Endothelial cell of umbilical vein (primary cell): ENCODE results near the gene CTLA4. TPM values are rescaled to one million over a fixed set of nuclear protein-coding genes. Genes with fewer than 3 reads are reported as not detected.

ENCODE experiments used
- BruUV-seq: library from RNA; stranded (reverse); fragments of 400-500 nt; replicated peaks from 2 replicates; lab custom pipeline; 2021; lab: Mats Ljungman, UMichigan
- CTCF ChIA-PET: fragments of 300-600, 350-600 bp; sonication (Branson Sonifier 250); formaldehyde crosslinking; loops from one replicate; lab custom pipeline; 2021; ENCODE audit warnings: antibody characterized with exemption, inconsistent platforms; lab: Charles Lee
- POLR2A ChIA-PET: fragments of 300-600, 350-600 bp; sonication (Branson Sonifier 250); formaldehyde crosslinking; loops from one replicate; lab custom pipeline; 2021; ENCODE audit warnings: antibody characterized with exemption, inconsistent platforms; lab: Charles Lee
- DNase-seq: peaks from one replicate; pipeline ENCODE4 v3.0.0-alpha.2; 2011; ENCODE audit warnings: low read depth, low spot score
- FAIRE-seq: peaks from 2 replicates; lab custom pipeline; 2011; peaks lifted over from hg19 to GRCh38; lab: Jason Lieb, UNC
- H2AFZ ChIP-seq: 2 replicates; pipeline ENCODE4 v1.6.0; 2012; ENCODE audit warnings: low read depth, low read length, control low read depth, inconsistent platforms
- H3K27ac ChIP-seq: 2 replicates; pipeline ENCODE4 v1.5.1; 2011; ENCODE audit warnings: low read depth, mild to moderate bottlenecking, control low read depth, low read length, moderate library complexity; ENCODE audit not compliant: insufficient read depth
- H3K27me3 ChIP-seq, 2 experiments: 2 replicates each; pipeline versions ENCODE4 v1.6.0 to v1.6.1; 2011; ENCODE audit warnings: low read length in 2 of 2, mixed read lengths in 1 of 2; ENCODE audit not compliant: control insufficient read depth in 2 of 2, insufficient read depth in 2 of 2
- H3K36me3 ChIP-seq, 2 experiments: 2 replicates in 1 of 2; 3 replicates in 1 of 2; pipeline ENCODE4 v1.5.1; 2011; ENCODE audit warnings: low read length in 2 of 2, mild to moderate bottlenecking in 1 of 2, moderate library complexity in 1 of 2; ENCODE audit not compliant: control insufficient read depth in 2 of 2, insufficient read depth in 2 of 2; ENCODE audit errors: extremely low read depth in 1 of 2
- H3K4me1 ChIP-seq: 3 replicates; pipeline ENCODE4 v1.5.1; 2011; ENCODE audit warnings: mild to moderate bottlenecking, low read length; ENCODE audit not compliant: control insufficient read depth, insufficient read depth; ENCODE audit errors: extremely low read depth
- H3K4me2 ChIP-seq: 2 replicates; pipeline ENCODE4 v1.6.1; 2011; ENCODE audit warnings: low read length, control low read depth, mixed read lengths; ENCODE audit not compliant: insufficient read depth
- H3K4me3 ChIP-seq, 3 experiments: fragments of 200-600 bp in 1 of 3; sonication (generic), shearing (Covaris generic) in 1 of 3; replicated peaks in 1 of 3; 2 replicates each; pipeline ENCODE4 v1.5.1; 2011 to 2016; ENCODE audit warnings: control low read depth in 3 of 3, low read length in 3 of 3, mild to moderate bottlenecking in 2 of 3, inconsistent platforms in 1 of 3, low read depth in 1 of 3, moderate library complexity in 1 of 3; ENCODE audit not compliant: insufficient read depth in 1 of 3
- H3K79me2 ChIP-seq: 2 replicates; pipeline ENCODE4 v1.6.0; 2012; ENCODE audit warnings: low read length, inconsistent platforms; ENCODE audit not compliant: control insufficient read depth, insufficient read depth
- H3K9ac ChIP-seq: replicated peaks from 2 replicates; pipeline ENCODE3; 2011; ENCODE audit warnings: low read length, control low read depth; ENCODE audit not compliant: insufficient read depth; ENCODE audit errors: extremely low read depth
- H3K9me1 ChIP-seq: replicated peaks from 3 replicates; pipeline ENCODE4 v1.6.0; 2011; ENCODE audit warnings: mild to moderate bottlenecking, low read length; ENCODE audit not compliant: control insufficient read depth, insufficient read depth; ENCODE audit errors: extremely low read depth
- H3K9me3 ChIP-seq: replicated peaks from 2 replicates; pipeline ENCODE4 v1.5.1; 2012; ENCODE audit warnings: low read length, inconsistent platforms; ENCODE audit not compliant: control insufficient read depth, insufficient read depth
- H4K20me1 ChIP-seq: replicated peaks from 2 replicates; pipeline ENCODE3; 2011; ENCODE audit warnings: mild to moderate bottlenecking, low read length; ENCODE audit not compliant: control insufficient read depth, insufficient read depth; ENCODE audit errors: extremely low read depth
- EZH2 ChIP-seq: IDR thresholded peaks from 2 replicates; pipeline ENCODE4 v1.6.1; 2012; ENCODE audit warnings: borderline replicate concordance, low read depth, mild to moderate bottlenecking, moderate library complexity, low read length, inconsistent platforms; ENCODE audit not compliant: severe bottlenecking
- FOS ChIP-seq: IDR thresholded peaks from 2 replicates; pipeline ENCODE4 v1.6.1; 2011; ENCODE audit warnings: mild to moderate bottlenecking, low read length, moderate library complexity, borderline replicate concordance; ENCODE audit not compliant: insufficient read depth
- GATA2 ChIP-seq: IDR thresholded peaks from 2 replicates; pipeline ENCODE4 v1.7.0; 2011; ENCODE audit warnings: low read depth, mild to moderate bottlenecking, moderate library complexity, mixed read lengths, low read length; ENCODE audit not compliant: insufficient read length, insufficient read depth
- JUN ChIP-seq: IDR thresholded peaks from 2 replicates; pipeline ENCODE4 v1.6.1; 2011; ENCODE audit warnings: borderline replicate concordance, low read depth; ENCODE audit not compliant: insufficient read length, insufficient read depth
- MYC ChIP-seq: IDR thresholded peaks from one replicate; pipeline ENCODE4 v1.6.1; 2011; ENCODE audit warnings: mild to moderate bottlenecking, low read depth, low read length
- POLR2A ChIP-seq: IDR thresholded peaks from 2 replicates; pipeline ENCODE4 v1.6.1; 2012; ENCODE audit warnings: low read depth, mild to moderate bottlenecking, control low read depth, low read length
- POLR2AphosphoS5 ChIP-seq: IDR thresholded peaks from 2 replicates; pipeline ENCODE4 v1.6.1; 2012; ENCODE audit warnings: low read depth, mild to moderate bottlenecking, control low read depth, low read length, moderate library complexity; ENCODE audit not compliant: insufficient read depth
- dilution Hi-C: fragments of 300-500 bp; cut with MboI; formaldehyde crosslinking; loops from one replicate; pipeline ENCODE4 v1.15.0; 2019; ENCODE audit warnings: low sequenced_read_pairs; ENCODE audit not compliant: extremely low pct_ligation_motif_present
- intact Hi-C: fragments of 100-400 bp; cut with micrococcal nuclease; formaldehyde crosslinking; loops from one replicate; pipeline ENCODE4 v1.10.0; 2022
- polyA plus RNA-seq, 4 experiments: library from polyadenylated mRNA; depleted of rRNA in 3 of 4; stranded (reverse) in 3 of 4; unstranded in 1 of 4; fragments of >200 nt; gene quantifications; 2 replicates each; pipeline versions ENCODE4 v1.2.1 to v1.2.3, GENCODE V29; 2011 to 2012; ENCODE audit warnings: missing spikeins in 1 of 4
- total RNA-seq: library from RNA; stranded (reverse); gene quantifications from 2 replicates; pipeline ENCODE4 v1.2.3, GENCODE V29; 2021
- TF ChIP-seq, protein P1 (sequence below), 2 donors: IDR thresholded peaks; 1 replicate in 1 of 2; 2 replicates in 1 of 2; pipeline ENCODE4 v1.5.1; 2011; ENCODE audit warnings: low read length in 2 of 2, mild to moderate bottlenecking in 2 of 2, moderate library complexity in 2 of 2, control low read depth in 1 of 2, inconsistent platforms in 1 of 2, low read depth in 1 of 2; ENCODE audit not compliant: insufficient read depth in 1 of 2; ENCODE audit errors: extremely low read depth in 1 of 2
- TF ChIP-seq, protein P2 (sequence below): IDR thresholded peaks from 2 replicates; pipeline ENCODE4 v1.6.1; 2011; ENCODE audit not compliant: insufficient read depth, insufficient read length

The CTLA4 gene
- total and polyA plus RNA-seq, 2 donors (not counting 3 experiments of a cell fraction or from before 2014, with no cell fraction given): not detected

DNA sequence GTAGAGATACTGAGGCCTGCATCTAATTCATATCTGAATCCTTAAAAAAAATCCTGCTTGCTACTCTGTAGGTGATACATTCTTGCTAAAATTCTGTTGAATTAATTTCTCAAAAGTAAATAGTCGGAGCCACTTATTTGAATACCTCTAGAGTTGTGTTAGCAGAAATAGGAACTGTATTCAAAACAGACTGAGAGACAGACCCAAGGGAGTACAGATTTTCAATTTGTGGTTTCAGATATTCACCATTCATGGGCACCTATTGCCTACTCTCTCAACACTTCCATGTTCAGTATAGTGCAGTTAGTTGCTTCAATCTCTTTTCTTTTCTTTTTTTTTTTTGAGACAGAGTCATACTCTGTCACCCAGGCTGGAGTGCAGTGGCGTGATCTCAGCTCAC lies 46.6 kb upstream of the CTLA4 start:
- Histone ChIP-seq H3K9me3 (no peaks in the 10 kb centered on the region), H3K4me3 (no peak overlapping the region), H3K9ac (no peak overlapping the region), H3K27ac (no peak overlapping the region), H3K4me2 (no peak overlapping the region), H3K36me3 (no peaks in the 10 kb centered on the region), H3K4me1 (peaks cover under 1% of the 10 kb centered on the region), H2AFZ (no peak overlapping the region), H4K20me1 (no peaks in the 10 kb centered on the region), H3K79me2 (no peaks in the 10 kb centered on the region), H3K9me1 (no peaks in the 10 kb centered on the region), H3K27me3 (peaks cover 5 to 9% of the 10 kb centered on the region in 2 experiments)
- ChIA-PET POLR2A (no interaction called here), CTCF (no interaction called here)
- dilution Hi-C loops: no loop called here
- no peak for FAIRE-seq
- BruUV-seq: no TSS peak
- TF ChIP-seq MYC: no peak
- TF ChIP-seq EZH2: no peak
- no peak for TF ChIP-seq POLR2A
- no peak for TF ChIP-seq GATA2
- TF ChIP-seq, protein P1, sequence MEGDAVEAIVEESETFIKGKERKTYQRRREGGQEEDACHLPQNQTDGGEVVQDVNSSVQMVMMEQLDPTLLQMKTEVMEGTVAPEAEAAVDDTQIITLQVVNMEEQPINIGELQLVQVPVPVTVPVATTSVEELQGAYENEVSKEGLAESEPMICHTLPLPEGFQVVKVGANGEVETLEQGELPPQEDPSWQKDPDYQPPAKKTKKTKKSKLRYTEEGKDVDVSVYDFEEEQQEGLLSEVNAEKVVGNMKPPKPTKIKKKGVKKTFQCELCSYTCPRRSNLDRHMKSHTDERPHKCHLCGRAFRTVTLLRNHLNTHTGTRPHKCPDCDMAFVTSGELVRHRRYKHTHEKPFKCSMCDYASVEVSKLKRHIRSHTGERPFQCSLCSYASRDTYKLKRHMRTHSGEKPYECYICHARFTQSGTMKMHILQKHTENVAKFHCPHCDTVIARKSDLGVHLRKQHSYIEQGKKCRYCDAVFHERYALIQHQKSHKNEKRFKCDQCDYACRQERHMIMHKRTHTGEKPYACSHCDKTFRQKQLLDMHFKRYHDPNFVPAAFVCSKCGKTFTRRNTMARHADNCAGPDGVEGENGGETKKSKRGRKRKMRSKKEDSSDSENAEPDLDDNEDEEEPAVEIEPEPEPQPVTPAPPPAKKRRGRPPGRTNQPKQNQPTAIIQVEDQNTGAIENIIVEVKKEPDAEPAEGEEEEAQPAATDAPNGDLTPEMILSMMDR (IDR thresholded peaks at IDR 0.05; ENCODE audit: extremely low read depth in 1 of 2, insufficient read depth in 1 of 2, low read depth in 1 of 2, low read length in 2 of 2): no peak
- TF ChIP-seq, protein P2, sequence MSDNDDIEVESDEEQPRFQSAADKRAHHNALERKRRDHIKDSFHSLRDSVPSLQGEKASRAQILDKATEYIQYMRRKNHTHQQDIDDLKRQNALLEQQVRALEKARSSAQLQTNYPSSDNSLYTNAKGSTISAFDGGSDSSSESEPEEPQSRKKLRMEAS: no peak
- TF ChIP-seq FOS: no peak
- TF ChIP-seq JUN: no peak
- TF ChIP-seq POLR2AphosphoS5: no peak
- intact Hi-C loops: no loop called here
- no peak for DNase-seq
